Measurements from ENCODE around the gene SOX1.

DNA sequence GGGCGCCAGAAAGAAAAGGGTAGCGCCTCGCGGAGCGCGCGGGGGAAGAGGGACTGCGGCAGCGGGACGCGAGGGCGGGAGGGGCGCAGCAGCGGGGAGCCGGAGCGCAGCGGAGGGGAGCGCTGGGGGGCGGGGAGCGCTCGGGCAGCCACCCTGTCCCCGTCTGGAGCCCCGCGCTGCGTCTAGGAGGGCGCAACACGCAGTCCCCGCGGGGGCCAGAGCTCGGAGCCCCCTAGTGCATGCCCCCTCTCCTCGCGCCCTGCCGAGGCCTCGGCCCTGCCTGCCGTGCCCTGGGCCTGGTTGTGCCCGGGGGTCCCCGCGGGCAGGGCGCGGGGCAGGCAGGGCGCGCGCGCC lies 37.9 kb downstream of the SOX1 start:
- TF ChIP-seq, protein P1, sequence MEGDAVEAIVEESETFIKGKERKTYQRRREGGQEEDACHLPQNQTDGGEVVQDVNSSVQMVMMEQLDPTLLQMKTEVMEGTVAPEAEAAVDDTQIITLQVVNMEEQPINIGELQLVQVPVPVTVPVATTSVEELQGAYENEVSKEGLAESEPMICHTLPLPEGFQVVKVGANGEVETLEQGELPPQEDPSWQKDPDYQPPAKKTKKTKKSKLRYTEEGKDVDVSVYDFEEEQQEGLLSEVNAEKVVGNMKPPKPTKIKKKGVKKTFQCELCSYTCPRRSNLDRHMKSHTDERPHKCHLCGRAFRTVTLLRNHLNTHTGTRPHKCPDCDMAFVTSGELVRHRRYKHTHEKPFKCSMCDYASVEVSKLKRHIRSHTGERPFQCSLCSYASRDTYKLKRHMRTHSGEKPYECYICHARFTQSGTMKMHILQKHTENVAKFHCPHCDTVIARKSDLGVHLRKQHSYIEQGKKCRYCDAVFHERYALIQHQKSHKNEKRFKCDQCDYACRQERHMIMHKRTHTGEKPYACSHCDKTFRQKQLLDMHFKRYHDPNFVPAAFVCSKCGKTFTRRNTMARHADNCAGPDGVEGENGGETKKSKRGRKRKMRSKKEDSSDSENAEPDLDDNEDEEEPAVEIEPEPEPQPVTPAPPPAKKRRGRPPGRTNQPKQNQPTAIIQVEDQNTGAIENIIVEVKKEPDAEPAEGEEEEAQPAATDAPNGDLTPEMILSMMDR (IDR thresholded peaks at IDR 0.05; ENCODE audit: poor library complexity): no peak
- TF ChIP-seq EZH2phosphoT487 (IDR thresholded peaks at IDR 0.05; ENCODE audit: low read depth, severe bottlenecking, unreplicated experiment): no peak

Measured in hepatocyte (in vitro differentiated cells).